GM12878 (cell line): ENCODE results near the gene RAB37. TPM values are rescaled to one million over a fixed set of nuclear protein-coding genes. Genes with fewer than 3 reads are reported as not detected.

Source experiments
- ATAC-seq: fragments of 200-7000 bp; cut with Tn5 transposase; 3 replicates; pipeline ENCODE4 v1.9.1; 2020; ENCODE audit warnings: mild to moderate bottlenecking, moderate library complexity
- BruUV-seq: library from RNA; stranded (reverse); fragments of 400-500 nt; replicated peaks from 2 replicates; lab custom pipeline; 2021; lab: Mats Ljungman, UMichigan
- CTCF ChIA-PET: fragments of 300-600 bp; sonication (Branson Sonifier 250); formaldehyde crosslinking; extraction: SDS; loops from one replicate; lab custom pipeline; 2021; ENCODE audit warnings: inconsistent platforms; lab: Yijun Ruan, JAX
- POLR2A ChIA-PET: fragments of 350-600 bp; formaldehyde crosslinking; extraction: SDS; loops from one replicate; lab custom pipeline; 2021; ENCODE audit warnings: inconsistent platforms; lab: Charles Lee
- RAD21 ChIA-PET: fragments of 300-600 bp; sonication (Branson Sonifier 250); formaldehyde crosslinking; loops from one replicate; lab custom pipeline; 2023; ENCODE audit warnings: antibody characterized with exemption; ENCODE audit not compliant: unreplicated experiment; lab: Charles Lee
- SMC1A ChIA-PET: fragments of 300-600 bp; sonication (Branson Sonifier 250); formaldehyde crosslinking; loops from one replicate; lab custom pipeline; 2023; ENCODE audit not compliant: unreplicated experiment, uncharacterized antibody; lab: Charles Lee
- DNase-seq: peaks from one replicate; pipeline ENCODE4 v3.0.0-alpha.2; 2011; ENCODE audit warnings: low read depth, low spot score
- FAIRE-seq: peaks from 3 replicates; lab custom pipeline; 2011; peaks lifted over from hg19 to GRCh38; lab: Jason Lieb, UNC
- H2AFZ ChIP-seq: 2 replicates; pipeline ENCODE4 v1.6.0; 2011; ENCODE audit warnings: low read depth, low read length, control low read depth; ENCODE audit not compliant: control insufficient read depth
- H3K27ac ChIP-seq: 2 replicates; pipeline ENCODE4 v1.5.1; 2011; ENCODE audit warnings: control low read depth; ENCODE audit not compliant: control insufficient read depth, insufficient read depth
- H3K27me3 ChIP-seq, 2 experiments: replicated peaks in 1 of 2; 2 replicates each; pipeline versions ENCODE4 v1.6.0 to v1.6.1; 2011; ENCODE audit warnings: low read length in 1 of 2; ENCODE audit not compliant: control insufficient read depth in 2 of 2, insufficient read depth in 2 of 2
- H3K36me3 ChIP-seq, 2 experiments: 2 replicates each; pipeline ENCODE4 v1.5.1; 2011; ENCODE audit warnings: low read length in 1 of 2; ENCODE audit not compliant: control insufficient read depth in 2 of 2, insufficient read depth in 2 of 2
- H3K4me1 ChIP-seq: 2 replicates; pipeline ENCODE4 v1.6.1; 2011; ENCODE audit warnings: mild to moderate bottlenecking, low read length, moderate library complexity, mixed read lengths; ENCODE audit not compliant: control insufficient read depth, insufficient read depth
- H3K4me2 ChIP-seq: 2 replicates; pipeline ENCODE4 v1.6.0; 2011; ENCODE audit warnings: control low read depth; ENCODE audit not compliant: control insufficient read depth, insufficient read depth
- H3K4me3 ChIP-seq: fragments of 200-600 bp; sonication (generic); 2 replicates; pipeline ENCODE4 v1.5.1; 2016
- H3K79me2 ChIP-seq: 2 replicates; pipeline ENCODE4 v1.6.0; 2011; ENCODE audit warnings: low read length; ENCODE audit not compliant: control insufficient read depth, insufficient read depth
- H3K9ac ChIP-seq: 2 replicates; pipeline ENCODE4 v1.8.0; 2011; ENCODE audit warnings: low read length, control low read depth, mixed read lengths; ENCODE audit not compliant: control insufficient read depth, insufficient read depth
- H3K9me3 ChIP-seq: replicated peaks from 3 replicates; pipeline ENCODE4 v1.5.1; 2011; ENCODE audit warnings: mild to moderate bottlenecking, low read length; ENCODE audit not compliant: control insufficient read depth, insufficient read depth
- H4K20me1 ChIP-seq: 2 replicates; pipeline ENCODE4 v1.6.0; 2011; ENCODE audit not compliant: control insufficient read depth, insufficient read depth
- CREB1 ChIP-seq: IDR thresholded peaks from 2 replicates; pipeline ENCODE4 v1.6.1; 2012; ENCODE audit warnings: low read depth, mild to moderate bottlenecking, inconsistent platforms
- GABPA ChIP-seq: IDR thresholded peaks from 2 replicates; pipeline ENCODE4 v1.6.1; 2014; ENCODE audit warnings: antibody characterized with exemption, low read depth, mild to moderate bottlenecking, inconsistent platforms
- IKZF2 ChIP-seq, 2 experiments: fragments of 450-650 bp; IDR thresholded peaks; 2 replicates each; pipeline ENCODE4 v1.6.1; 2017; ENCODE audit warnings: mild to moderate bottlenecking in 2 of 2, moderate library complexity in 2 of 2
- ZBED1 ChIP-seq: IDR thresholded peaks from 2 replicates; pipeline ENCODE4 v1.6.1; 2016; ENCODE audit warnings: borderline replicate concordance
- ZNF24 ChIP-seq: fragments of 450-650 bp; IDR thresholded peaks from 2 replicates; pipeline ENCODE4 v1.6.1; 2017; ENCODE audit warnings: antibody characterized with exemption, mild to moderate bottlenecking
- WGBS: methylation state at CpG from one replicate; pipeline ENCODE4 v1.1.6; 2016; ENCODE audit warnings: low lambda C conversion rate; ENCODE audit not compliant: insufficient replicate concordance, insufficient coverage; ENCODE audit errors: missing lambda C conversion rate; 5-methylcytosine and 5-hydroxymethylcytosine counted together
- in situ Hi-C: fragments of 300-500 bp; cut with MboI; formaldehyde crosslinking; loops from 9 replicates; pipeline ENCODE4 v1.14.3; 2018; ENCODE audit warnings: mixed read lengths
- intact Hi-C: fragments of 100-400 bp; cut with micrococcal nuclease; formaldehyde crosslinking; loops from one replicate; pipeline ENCODE4 v1.14.2; 2022; ENCODE audit not compliant: unreplicated experiment
- polyA plus RNA-seq, 11 experiments: library from polyadenylated mRNA; depleted of rRNA in 4 of 11; unstranded in 6 of 11; stranded (reverse) in 5 of 11; fragments of >200 nt; fragmentation: Nextera tagmentation in 4 of 11; fragmentation: Illumina TruSeq in 1 of 11; extraction: Ambion mirVana in 4 of 11; extraction: Trizol in 1 of 11; gene quantifications; 1 replicate in 1 of 11; 2 replicates in 10 of 11; pipeline versions ENCODE4 v1.2.1 to v1.2.3, GENCODE V29; 2011 to 2016; ENCODE audit warnings: inconsistent platforms in 2 of 11, missing spikeins in 2 of 11, low read depth in 1 of 11
- total RNA-seq, 4 experiments: library from RNA; depleted of rRNA in 3 of 4; stranded (reverse); fragments of >200 nt in 3 of 4; fragmentation: Illumina TruSeq in 1 of 4; extraction: Trizol in 1 of 4; gene quantifications; 2 replicates each; pipeline versions ENCODE4 v1.2.1 to v1.2.3, GENCODE V29; 2013 to 2021
- TF ChIP-seq, protein P1 (sequence below): fragments of 450-650 bp; formaldehyde crosslinking; IDR thresholded peaks from 2 replicates; pipeline ENCODE4 v1.5.0; 2022; ENCODE audit warnings: mild to moderate bottlenecking, missing genetic modification characterization
- TF ChIP-seq, protein P2 (sequence below): fragments of 450-650 bp; IDR thresholded peaks from 2 replicates; pipeline ENCODE4 v1.6.1; 2016; ENCODE audit warnings: mild to moderate bottlenecking
- TF ChIP-seq, protein P3 (sequence below): IDR thresholded peaks from 2 replicates; pipeline ENCODE4 v1.6.1; 2012; ENCODE audit warnings: improper control_type of control experiment, low read depth, low read length; ENCODE audit not compliant: insufficient replicate concordance
- TF ChIP-seq, protein P4 (sequence below): fragments of 450-650 bp; IDR thresholded peaks from 2 replicates; pipeline ENCODE4 v1.6.1; 2016; ENCODE audit warnings: mild to moderate bottlenecking, moderate library complexity, borderline replicate concordance

The RAB37 gene
- total and polyA plus RNA-seq, 10 of the 15 experiments (the other 5 are each of a cell fraction or from before 2014, with no cell fraction given) = 0.48 to 5.6 (median 1.7) TPM

DNA sequence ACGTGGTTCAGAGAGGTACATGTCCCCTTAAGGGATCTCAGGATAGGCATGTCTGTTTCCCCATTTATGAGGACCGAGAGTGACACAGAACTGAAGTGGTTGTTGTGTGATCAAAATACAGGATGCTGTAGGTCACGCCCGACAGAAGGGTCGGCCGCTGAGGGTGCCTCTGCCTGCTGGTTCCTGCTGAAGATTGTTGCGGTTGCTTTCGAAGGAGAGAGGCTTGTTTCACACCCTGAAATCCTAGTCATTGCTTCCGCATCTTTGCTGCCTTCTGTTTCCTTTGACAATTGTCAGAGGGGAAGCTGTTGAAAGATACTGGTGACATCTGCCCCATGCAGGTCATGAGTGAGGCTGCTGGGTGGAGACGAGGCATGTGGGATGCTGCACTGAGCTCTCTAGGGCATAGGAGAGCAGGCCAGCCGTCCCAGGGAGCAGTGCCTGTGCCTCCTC lies 42.9 kb downstream of the RAB37 start:
- H2AFZ ChIP-seq = no peak overlapping the region
- DNase-seq (peak; percentile 63), ATAC-seq (peak; percentile 46), FAIRE-seq (peak; percentile 96)
- H3K79me2 ChIP-seq = peaks cover 16% of the 10 kb centered on the region
- SMC1A ChIA-PET = interaction anchor here (1.4 to 3.5 kb wide), 4 partner anchors 9 to 122 kb away, joined by 5 to 13 read pairs (median 6); no protein-coding TSS in a partner anchor
- no TSS peak for BruUV-seq
- H3K9ac ChIP-seq = peak overlapping the region; percentile 14; the same call in 1 of the 2 replicates
- no peaks in the 10 kb centered on the region; a peak in 1 of 4 replicates for H3K36me3 ChIP-seq
- POLR2A ChIA-PET = no interaction called here
- CTCF ChIA-PET = interaction anchor here (0.6 to 4.7 kb wide), 6 partner anchors 9 to 123 kb away, joined by 3 to 32 read pairs (median 5); no protein-coding TSS in a partner anchor
- no peaks in the 10 kb centered on the region for H3K9me3 ChIP-seq
- H3K4me2 ChIP-seq = peak overlapping the region; percentile 19
- H3K27me3 ChIP-seq = no peaks in the 10 kb centered on the region
- H3K4me3 ChIP-seq = no peak overlapping the region
- in situ Hi-C loops = no loop called here
- RAD21 ChIA-PET = interaction anchor here (0.6 to 1.5 kb wide), 2 partner anchors 123 to 483 kb away, joined by 3 read pairs; no protein-coding TSS in a partner anchor
- 1% methylated on average over 11 of the region's 11 CpGs for WGBS
- H4K20me1 ChIP-seq = no peaks in the 10 kb centered on the region; the same call in none of the 2 replicates
- H3K4me1 ChIP-seq = peaks cover 38% of the 10 kb centered on the region
- intact Hi-C loops = loop anchor here (2.0 kb wide), 2 partner anchors 35 to 123 kb away; no protein-coding TSS in a partner anchor
- H3K27ac ChIP-seq = peak overlapping the region; percentile 43; the same call in 1 of the 2 replicates
- TF ChIP-seq, protein P1, sequence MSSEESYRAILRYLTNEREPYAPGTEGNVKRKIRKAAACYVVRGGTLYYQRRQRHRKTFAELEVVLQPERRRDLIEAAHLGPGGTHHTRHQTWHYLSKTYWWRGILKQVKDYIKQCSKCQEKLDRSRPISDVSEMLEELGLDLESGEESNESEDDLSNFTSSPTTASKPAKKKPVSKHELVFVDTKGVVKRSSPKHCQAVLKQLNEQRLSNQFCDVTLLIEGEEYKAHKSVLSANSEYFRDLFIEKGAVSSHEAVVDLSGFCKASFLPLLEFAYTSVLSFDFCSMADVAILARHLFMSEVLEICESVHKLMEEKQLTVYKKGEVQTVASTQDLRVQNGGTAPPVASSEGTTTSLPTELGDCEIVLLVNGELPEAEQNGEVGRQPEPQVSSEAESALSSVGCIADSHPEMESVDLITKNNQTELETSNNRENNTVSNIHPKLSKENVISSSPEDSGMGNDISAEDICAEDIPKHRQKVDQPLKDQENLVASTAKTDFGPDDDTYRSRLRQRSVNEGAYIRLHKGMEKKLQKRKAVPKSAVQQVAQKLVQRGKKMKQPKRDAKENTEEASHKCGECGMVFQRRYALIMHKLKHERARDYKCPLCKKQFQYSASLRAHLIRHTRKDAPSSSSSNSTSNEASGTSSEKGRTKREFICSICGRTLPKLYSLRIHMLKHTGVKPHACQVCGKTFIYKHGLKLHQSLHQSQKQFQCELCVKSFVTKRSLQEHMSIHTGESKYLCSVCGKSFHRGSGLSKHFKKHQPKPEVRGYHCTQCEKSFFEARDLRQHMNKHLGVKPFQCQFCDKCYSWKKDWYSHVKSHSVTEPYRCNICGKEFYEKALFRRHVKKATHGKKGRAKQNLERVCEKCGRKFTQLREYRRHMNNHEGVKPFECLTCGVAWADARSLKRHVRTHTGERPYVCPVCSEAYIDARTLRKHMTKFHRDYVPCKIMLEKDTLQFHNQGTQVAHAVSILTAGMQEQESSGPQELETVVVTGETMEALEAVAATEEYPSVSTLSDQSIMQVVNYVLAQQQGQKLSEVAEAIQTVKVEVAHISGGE (CRISPR knock-in tag) = no peak
- TF ChIP-seq IKZF2 (IDR thresholded peaks at IDR 0.05) = peak; percentile 45 to 54; a peak in 2 of 4 replicates
- no peak for TF ChIP-seq ZNF24
- TF ChIP-seq, protein P2, sequence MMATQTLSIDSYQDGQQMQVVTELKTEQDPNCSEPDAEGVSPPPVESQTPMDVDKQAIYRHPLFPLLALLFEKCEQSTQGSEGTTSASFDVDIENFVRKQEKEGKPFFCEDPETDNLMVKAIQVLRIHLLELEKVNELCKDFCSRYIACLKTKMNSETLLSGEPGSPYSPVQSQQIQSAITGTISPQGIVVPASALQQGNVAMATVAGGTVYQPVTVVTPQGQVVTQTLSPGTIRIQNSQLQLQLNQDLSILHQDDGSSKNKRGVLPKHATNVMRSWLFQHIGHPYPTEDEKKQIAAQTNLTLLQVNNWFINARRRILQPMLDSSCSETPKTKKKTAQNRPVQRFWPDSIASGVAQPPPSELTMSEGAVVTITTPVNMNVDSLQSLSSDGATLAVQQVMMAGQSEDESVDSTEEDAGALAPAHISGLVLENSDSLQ = peak; percentile 54
- TF ChIP-seq ZBED1 = no peak
- TF ChIP-seq, protein P3, sequence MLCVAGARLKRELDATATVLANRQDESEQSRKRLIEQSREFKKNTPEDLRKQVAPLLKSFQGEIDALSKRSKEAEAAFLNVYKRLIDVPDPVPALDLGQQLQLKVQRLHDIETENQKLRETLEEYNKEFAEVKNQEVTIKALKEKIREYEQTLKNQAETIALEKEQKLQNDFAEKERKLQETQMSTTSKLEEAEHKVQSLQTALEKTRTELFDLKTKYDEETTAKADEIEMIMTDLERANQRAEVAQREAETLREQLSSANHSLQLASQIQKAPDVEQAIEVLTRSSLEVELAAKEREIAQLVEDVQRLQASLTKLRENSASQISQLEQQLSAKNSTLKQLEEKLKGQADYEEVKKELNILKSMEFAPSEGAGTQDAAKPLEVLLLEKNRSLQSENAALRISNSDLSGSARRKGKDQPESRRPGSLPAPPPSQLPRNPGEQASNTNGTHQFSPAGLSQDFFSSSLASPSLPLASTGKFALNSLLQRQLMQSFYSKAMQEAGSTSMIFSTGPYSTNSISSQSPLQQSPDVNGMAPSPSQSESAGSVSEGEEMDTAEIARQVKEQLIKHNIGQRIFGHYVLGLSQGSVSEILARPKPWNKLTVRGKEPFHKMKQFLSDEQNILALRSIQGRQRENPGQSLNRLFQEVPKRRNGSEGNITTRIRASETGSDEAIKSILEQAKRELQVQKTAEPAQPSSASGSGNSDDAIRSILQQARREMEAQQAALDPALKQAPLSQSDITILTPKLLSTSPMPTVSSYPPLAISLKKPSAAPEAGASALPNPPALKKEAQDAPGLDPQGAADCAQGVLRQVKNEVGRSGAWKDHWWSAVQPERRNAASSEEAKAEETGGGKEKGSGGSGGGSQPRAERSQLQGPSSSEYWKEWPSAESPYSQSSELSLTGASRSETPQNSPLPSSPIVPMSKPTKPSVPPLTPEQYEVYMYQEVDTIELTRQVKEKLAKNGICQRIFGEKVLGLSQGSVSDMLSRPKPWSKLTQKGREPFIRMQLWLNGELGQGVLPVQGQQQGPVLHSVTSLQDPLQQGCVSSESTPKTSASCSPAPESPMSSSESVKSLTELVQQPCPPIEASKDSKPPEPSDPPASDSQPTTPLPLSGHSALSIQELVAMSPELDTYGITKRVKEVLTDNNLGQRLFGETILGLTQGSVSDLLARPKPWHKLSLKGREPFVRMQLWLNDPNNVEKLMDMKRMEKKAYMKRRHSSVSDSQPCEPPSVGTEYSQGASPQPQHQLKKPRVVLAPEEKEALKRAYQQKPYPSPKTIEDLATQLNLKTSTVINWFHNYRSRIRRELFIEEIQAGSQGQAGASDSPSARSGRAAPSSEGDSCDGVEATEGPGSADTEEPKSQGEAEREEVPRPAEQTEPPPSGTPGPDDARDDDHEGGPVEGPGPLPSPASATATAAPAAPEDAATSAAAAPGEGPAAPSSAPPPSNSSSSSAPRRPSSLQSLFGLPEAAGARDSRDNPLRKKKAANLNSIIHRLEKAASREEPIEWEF = no peak
- TF ChIP-seq GABPA = no peak
- TF ChIP-seq CREB1 = no peak
- TF ChIP-seq, protein P4, sequence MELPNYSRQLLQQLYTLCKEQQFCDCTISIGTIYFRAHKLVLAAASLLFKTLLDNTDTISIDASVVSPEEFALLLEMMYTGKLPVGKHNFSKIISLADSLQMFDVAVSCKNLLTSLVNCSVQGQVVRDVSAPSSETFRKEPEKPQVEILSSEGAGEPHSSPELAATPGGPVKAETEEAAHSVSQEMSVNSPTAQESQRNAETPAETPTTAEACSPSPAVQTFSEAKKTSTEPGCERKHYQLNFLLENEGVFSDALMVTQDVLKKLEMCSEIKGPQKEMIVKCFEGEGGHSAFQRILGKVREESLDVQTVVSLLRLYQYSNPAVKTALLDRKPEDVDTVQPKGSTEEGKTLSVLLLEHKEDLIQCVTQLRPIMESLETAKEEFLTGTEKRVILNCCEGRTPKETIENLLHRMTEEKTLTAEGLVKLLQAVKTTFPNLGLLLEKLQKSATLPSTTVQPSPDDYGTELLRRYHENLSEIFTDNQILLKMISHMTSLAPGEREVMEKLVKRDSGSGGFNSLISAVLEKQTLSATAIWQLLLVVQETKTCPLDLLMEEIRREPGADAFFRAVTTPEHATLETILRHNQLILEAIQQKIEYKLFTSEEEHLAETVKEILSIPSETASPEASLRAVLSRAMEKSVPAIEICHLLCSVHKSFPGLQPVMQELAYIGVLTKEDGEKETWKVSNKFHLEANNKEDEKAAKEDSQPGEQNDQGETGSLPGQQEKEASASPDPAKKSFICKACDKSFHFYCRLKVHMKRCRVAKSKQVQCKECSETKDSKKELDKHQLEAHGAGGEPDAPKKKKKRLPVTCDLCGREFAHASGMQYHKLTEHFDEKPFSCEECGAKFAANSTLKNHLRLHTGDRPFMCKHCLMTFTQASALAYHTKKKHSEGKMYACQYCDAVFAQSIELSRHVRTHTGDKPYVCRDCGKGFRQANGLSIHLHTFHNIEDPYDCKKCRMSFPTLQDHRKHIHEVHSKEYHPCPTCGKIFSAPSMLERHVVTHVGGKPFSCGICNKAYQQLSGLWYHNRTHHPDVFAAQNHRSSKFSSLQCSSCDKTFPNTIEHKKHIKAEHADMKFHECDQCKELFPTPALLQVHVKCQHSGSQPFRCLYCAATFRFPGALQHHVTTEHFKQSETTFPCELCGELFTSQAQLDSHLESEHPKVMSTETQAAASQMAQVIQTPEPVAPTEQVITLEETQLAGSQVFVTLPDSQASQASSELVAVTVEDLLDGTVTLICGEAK = no peak
